ENCODE data around the gene OR13J1. TPM values are rescaled to one million over a fixed set of nuclear protein-coding genes. Genes with fewer than 3 reads are reported as not detected.

The OR13J1 gene
- total RNA-seq, 2 donors from 2014 or later, result not detected

GRCh38 chr9:35856206-35856605 is 14.0 kb downstream of the OR13J1 start:
- H3K4me1 ChIP-seq, result no peaks in the 10 kb centered on the region
- H3K9me3 ChIP-seq, result no peaks in the 10 kb centered on the region
- peaks cover 2% of the 10 kb centered on the region for H3K27me3 ChIP-seq
- H3K4me3 ChIP-seq, result no peak overlapping the region
- TF ChIP-seq CTCF (IDR thresholded peaks at IDR 0.05), result no peak
- intact Hi-C loops (cut with DNase I), result no loop called here
- no peak overlapping the region for H3K27ac ChIP-seq
- no peak overlapping the region for H3K9ac ChIP-seq (ENCODE audit: low read depth in 2 of 2, low read length in 2 of 2)
- no peaks in the 10 kb centered on the region for H3K36me3 ChIP-seq
- no peak for DNase-seq

GRCh38 chr9:35854091-35854762 is 16.0 kb downstream of the OR13J1 start:
- no peaks in the 10 kb centered on the region for H3K4me1 ChIP-seq
- intact Hi-C loops (cut with DNase I), result no loop called here
- no peaks in the 10 kb centered on the region for H3K27me3 ChIP-seq
- no peaks in the 10 kb centered on the region for H3K9me3 ChIP-seq
- no peak for DNase-seq
- no peaks in the 10 kb centered on the region for H3K36me3 ChIP-seq
- no peak overlapping the region for H3K4me3 ChIP-seq
- H3K27ac ChIP-seq, result no peak overlapping the region
- TF ChIP-seq CTCF (IDR thresholded peaks at IDR 0.05), result no peak
- no peak overlapping the region for H3K9ac ChIP-seq (ENCODE audit: low read depth in 2 of 2, low read length in 2 of 2)

- intact Hi-C loops (cut with DNase I), result no loop called here
- no peak overlapping the region for H3K9ac ChIP-seq (ENCODE audit: low read depth in 2 of 2, low read length in 2 of 2)
- H3K36me3 ChIP-seq, result no peaks in the 10 kb centered on the region
- no peak overlapping the region for H3K4me3 ChIP-seq
- peak; percentile 14 for DNase-seq
- H3K4me1 ChIP-seq, result no peaks in the 10 kb centered on the region
- TF ChIP-seq CTCF (IDR thresholded peaks at IDR 0.05), result no peak
- no peaks in the 10 kb centered on the region for H3K9me3 ChIP-seq
- no peak overlapping the region for H3K27ac ChIP-seq
- no peaks in the 10 kb centered on the region for H3K27me3 ChIP-seq
These were observed 17.0 kb downstream of the OR13J1 start for GRCh38 chr9:35852876-35853865.

GRCh38 chr9:35852267-35852815 is 17.9 kb downstream of the OR13J1 start:
- Histone ChIP-seq H3K4me3 (no peak overlapping the region), H3K4me1 (no peaks in the 10 kb centered on the region), H3K9me3 (no peaks in the 10 kb centered on the region), H3K27me3 (no peaks in the 10 kb centered on the region), H3K27ac (no peak overlapping the region), H3K36me3 (no peaks in the 10 kb centered on the region), H3K9ac (ENCODE audit: low read depth in 2 of 2, low read length in 2 of 2) (no peak overlapping the region)
- TF ChIP-seq CTCF (IDR thresholded peaks at IDR 0.05), result no peak
- intact Hi-C loops (cut with DNase I), result no loop called here
- peak; percentile 7 for DNase-seq

- Histone ChIP-seq H3K9me3 (no peaks in the 10 kb centered on the region), H3K36me3 (no peaks in the 10 kb centered on the region), H3K4me1 (peaks cover 4% of the 10 kb centered on the region), H3K4me3 (no peak overlapping the region), H3K9ac (ENCODE audit: low read depth in 2 of 2, low read length in 2 of 2) (no peak overlapping the region), H3K27ac (no peak overlapping the region), H3K27me3 (no peaks in the 10 kb centered on the region)
- DNase-seq, result no peak
- intact Hi-C loops (cut with DNase I), result no loop called here
- TF ChIP-seq CTCF (IDR thresholded peaks at IDR 0.05), result no peak
These were observed 22.2 kb downstream of the OR13J1 start for GRCh38 chr9:35847792-35848572.

All from colonic mucosa (tissue), 4 donors.